B cell (primary cell): ENCODE results near the gene AMER1.

Experiments
- CTCF ChIP-seq: fragments of 200-600 bp; IDR thresholded peaks from one replicate; pipeline ENCODE4 v1.8.0; 2022; ENCODE audit warnings: antibody characterized with exemption, mild to moderate bottlenecking
- EZH2 ChIP-seq: IDR thresholded peaks from 2 replicates; pipeline ENCODE4 v1.6.1; 2012; ENCODE audit warnings: borderline replicate concordance, low read depth, mild to moderate bottlenecking, moderate library complexity, low read length; ENCODE audit not compliant: insufficient read depth, poor library complexity, severe bottlenecking

DNA sequence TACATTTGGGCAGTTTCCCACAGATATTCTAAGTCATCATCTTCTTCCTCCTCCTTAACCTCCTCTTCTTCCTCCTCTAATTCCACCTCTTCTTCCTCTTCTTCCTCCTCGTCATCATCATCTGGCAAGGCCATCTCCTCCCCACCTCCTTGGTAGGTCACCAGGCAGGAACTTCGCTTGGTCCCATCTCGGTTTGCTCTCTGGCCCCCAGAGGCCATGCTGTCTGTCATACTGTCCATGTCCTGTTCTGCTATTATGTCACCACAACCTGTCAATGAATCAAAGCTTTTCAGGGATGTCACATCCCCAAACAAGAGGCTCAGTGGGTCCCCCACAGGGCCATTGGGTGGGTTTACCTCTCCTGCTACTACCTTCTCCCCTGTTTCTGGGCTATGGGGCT, 13.5 kb downstream of the AMER1 start:
- TF ChIP-seq CTCF (no peak), EZH2 (no peak)
